ENCODE results near the gene FLRT1. TPM values are rescaled to one million over a fixed set of nuclear protein-coding genes. Genes with fewer than 3 reads are reported as not detected.

Gene FLRT1
- total RNA-seq, 1 experiment from 2014 or later: 0.31 TPM

GRCh38 chr11:64007629-64008282, 28.0 kb upstream of the FLRT1 start:
- H3K23ac ChIP-seq (ENCODE audit: insufficient read length, low read depth, low read length): no peak overlapping the region
- H2AK5ac ChIP-seq (ENCODE audit: insufficient read length, low read length): no peak overlapping the region
- H2BK120ac ChIP-seq (ENCODE audit: low read depth, low read length, poor library complexity, severe bottlenecking): no peak overlapping the region
- no CpG with 5 or more reads among the region's 40 CpGs for WGBS (ENCODE audit: extremely low coverage, insufficient read length, low lambda C conversion rate)
- no peaks in the 10 kb centered on the region for H4K20me1 ChIP-seq (ENCODE audit: control insufficient read depth, insufficient read depth, insufficient read length)
- H2AFZ ChIP-seq (ENCODE audit: low read length): no peak overlapping the region
- H3K18ac ChIP-seq (ENCODE audit: insufficient read length, low read depth, low read length): no peak overlapping the region
- no peak overlapping the region for H4K5ac ChIP-seq (ENCODE audit: insufficient read length, low read depth, low read length)
- H3K36me3 Mint-ChIP-seq (ENCODE audit: insufficient read depth in 1 of 3, low read depth in 3 of 3): peaks cover 2 to 10% (median 4%) of the 10 kb centered on the region in 3 experiments; a peak in 5 of 7 replicates
- peak overlapping the region; percentile 77 for H3K4me2 ChIP-seq (ENCODE audit: insufficient read depth, insufficient read length, low read length)
- no peaks in the 10 kb centered on the region for H3K79me1 ChIP-seq (ENCODE audit: insufficient read depth, low read depth, low read length, poor library complexity, severe bottlenecking)
- TF ChIP-seq CTCF (conservative IDR thresholded peaks at IDR 0.05): peak; percentile 54
- no peak overlapping the region for H3K27ac Mint-ChIP-seq
- H3K23me2 ChIP-seq (ENCODE audit: insufficient read length, low read depth, low read length, poor library complexity, severe bottlenecking): peaks cover 11% of the 10 kb centered on the region
- no peak overlapping the region for H2BK5ac ChIP-seq (ENCODE audit: insufficient read length, low read length)
- no peak overlapping the region for H3T11ph ChIP-seq (ENCODE audit: low read length)
- H4K91ac ChIP-seq (ENCODE audit: insufficient read length, low read depth, low read length): no peak overlapping the region
- H3K14ac ChIP-seq (ENCODE audit: insufficient read depth, low read length): no peak overlapping the region; the same call in 1 of the 2 replicates
- peaks cover 14 to 24% of the 10 kb centered on the region in 2 experiments for H3K4me1 Mint-ChIP-seq
- H3K9me3 ChIP-seq (ENCODE audit: control insufficient read depth, low read depth, low read length): no peaks in the 10 kb centered on the region
- H3K27me3 ChIP-seq (ENCODE audit: insufficient read depth, low read length): peaks cover 32% of the 10 kb centered on the region; the same call in 1 of the 2 replicates
- H3K56ac ChIP-seq (ENCODE audit: insufficient read length, low read depth, low read length): no peak overlapping the region
- peaks cover 9 to 14% of the 10 kb centered on the region in 2 experiments; a peak in 2 of 5 replicates for H3K9me3 Mint-ChIP-seq
- H3K27ac ChIP-seq (ENCODE audit: insufficient read length, low read depth, low read length): no peak overlapping the region
- H3K4ac ChIP-seq (ENCODE audit: low read depth, low read length): no peak overlapping the region
- no peak overlapping the region for H2BK12ac ChIP-seq (ENCODE audit: insufficient read length, low read depth, low read length)
- no peak overlapping the region for H2BK15ac ChIP-seq (ENCODE audit: low read depth, low read length)
- no peak overlapping the region for H3K9ac ChIP-seq (ENCODE audit: extremely low read depth, insufficient read length, low read length)
- DNase-seq: peak; percentile 77
- H3K4me1 ChIP-seq (ENCODE audit: insufficient read depth, low read length): no peaks in the 10 kb centered on the region
- H3K27me3 Mint-ChIP-seq (ENCODE audit: low read depth): peaks cover 95% of the 10 kb centered on the region
- H3K4me3 Mint-ChIP-seq: peak overlapping the region; percentile 42 to 79
- no peak overlapping the region for H4K8ac ChIP-seq (replicated peaks; ENCODE audit: insufficient read length, low read depth, low read length)
- H3K79me2 ChIP-seq (ENCODE audit: insufficient read depth, low read length): no peaks in the 10 kb centered on the region
- H2BK20ac ChIP-seq (ENCODE audit: low read depth, low read length, poor library complexity, severe bottlenecking): no peak overlapping the region

All from H9 (cell line).